ENCODE measurements around the gene OSBPL7. TPM values are rescaled to one million over a fixed set of nuclear protein-coding genes. Genes with fewer than 3 reads are reported as not detected.
A peak's percentile ranks its signal among the peaks of the same experiment; 100 is the strongest.

Gene OSBPL7
- total and polyA plus RNA-seq, 7 donors = 2.9 to 40.8 (median 7.8) TPM

- peaks cover 0 to 23% (median 20%) of the 10 kb centered on the region in 4 donors for H3K4me1 ChIP-seq
- H3K36me3 ChIP-seq = peaks cover 3 to 62% (median 36%) of the 10 kb centered on the region in 4 donors
- no peak for DNase-seq
- H3K27ac ChIP-seq = no peak overlapping the region
- no peaks in the 10 kb centered on the region for H3K27me3 ChIP-seq
- intact Hi-C loops (cut with DNase I) = no loop called here
- no peak overlapping the region for H3K4me3 ChIP-seq
- no peaks in the 10 kb centered on the region for H3K9me3 ChIP-seq
- TF ChIP-seq EP300 (IDR thresholded peaks at IDR 0.05) (no peak), POLR2AphosphoS5 (IDR thresholded peaks at IDR 0.05) (no peak), POLR2A (IDR thresholded peaks at IDR 0.05) (no peak), CTCF (IDR thresholded peaks at IDR 0.05) (no peak)
- WGBS, 2 donors = 94 to 97% methylated on average over 4 of the region's 4 CpGs
Measured at GRCh38 chr17:47822785-47823184, 1.2 kb upstream of the OSBPL7 start.

GRCh38 chr17:47821031-47821423 is 567 bp downstream of the OSBPL7 start:
- Histone ChIP-seq H3K4me1 (peaks cover 0 to 23% (median 20%) of the 10 kb centered on the region in 4 donors), H3K27me3 (no peaks in the 10 kb centered on the region)

GRCh38 chr17:47820033-47820789 is 1.4 kb downstream of the OSBPL7 start:
- WGBS, 2 donors = 12 to 57% methylated on average over 12 of the region's 12 CpGs
- intact Hi-C loops (cut with DNase I) = no loop called here
- H3K9me3 ChIP-seq = no peaks in the 10 kb centered on the region
- peak overlapping the region in 1 of 4 donors; percentile 46 for H3K27ac ChIP-seq
- DNase-seq = no peak
- no peak overlapping the region for H3K4me3 ChIP-seq
- TF ChIP-seq POLR2A (IDR thresholded peaks at IDR 0.05) = no peak
- no peak for TF ChIP-seq CTCF (IDR thresholded peaks at IDR 0.05)
- TF ChIP-seq POLR2AphosphoS5 (IDR thresholded peaks at IDR 0.05) = no peak
- no peak for TF ChIP-seq EP300 (IDR thresholded peaks at IDR 0.05)
- peaks cover 0 to 23% (median 20%) of the 10 kb centered on the region in 4 donors for H3K4me1 ChIP-seq
- no peaks in the 10 kb centered on the region for H3K27me3 ChIP-seq
- H3K36me3 ChIP-seq = peaks cover 6 to 62% (median 20%) of the 10 kb centered on the region in 4 donors

More at GRCh38 chr17:47821031-47821423, 567 bp downstream of the OSBPL7 start:
- no peaks in the 10 kb centered on the region for H3K9me3 ChIP-seq
- peak overlapping the region; percentile 41 to 60 (median 50) for H3K4me3 ChIP-seq
- intact Hi-C loops (cut with DNase I) = no loop called here
- WGBS, 2 donors = 3 to 9% methylated on average over 4 of the region's 4 CpGs
- peak overlapping the region in 3 of 4 donors; percentile 36 to 46 (median 44) for H3K27ac ChIP-seq
- TF ChIP-seq EP300 (IDR thresholded peaks at IDR 0.05) (no peak), CTCF (IDR thresholded peaks at IDR 0.05) (no peak), POLR2A (IDR thresholded peaks at IDR 0.05) (no peak), POLR2AphosphoS5 (IDR thresholded peaks at IDR 0.05) (no peak)
- H3K36me3 ChIP-seq = peaks cover 6 to 62% (median 28%) of the 10 kb centered on the region in 4 donors
- DNase-seq = no peak

GRCh38 chr17:47819475-47819874 is 2.1 kb downstream of the OSBPL7 start:
- TF ChIP-seq POLR2A (IDR thresholded peaks at IDR 0.05) (no peak), EP300 (IDR thresholded peaks at IDR 0.05) (no peak), POLR2AphosphoS5 (IDR thresholded peaks at IDR 0.05) (no peak), CTCF (IDR thresholded peaks at IDR 0.05) (no peak)
- no peak overlapping the region for H3K4me3 ChIP-seq
- no peaks in the 10 kb centered on the region for H3K27me3 ChIP-seq
- H3K27ac ChIP-seq = no peak overlapping the region
- intact Hi-C loops (cut with DNase I) = no loop called here
- H3K4me1 ChIP-seq = peaks cover 0 to 23% (median 20%) of the 10 kb centered on the region in 4 donors
- peaks cover 6 to 62% (median 19%) of the 10 kb centered on the region in 4 donors for H3K36me3 ChIP-seq
- 84 to 90% methylated on average over 10 of the region's 10 CpGs for WGBS, 2 donors
- no peaks in the 10 kb centered on the region for H3K9me3 ChIP-seq
- DNase-seq = no peak

Measured in sigmoid colon (tissue), 7 donors.